Vagina (tissue), 2 donors: ENCODE measurements around the gene TLE7.

Source experiments
- CTCF ChIP-seq, 3 experiments: fragments of 450-650 bp in 2 of 3; fragments of 200-600 bp in 1 of 3; sonication (generic) in 1 of 3; IDR thresholded peaks; one replicate each; pipeline ENCODE4 v1.5.1; 2017 to 2019; ENCODE audit warnings: antibody characterized with exemption in 3 of 3, mild to moderate bottlenecking in 2 of 3, moderate library complexity in 2 of 3
- POLR2A ChIP-seq, 2 donors: fragments of 450-650 bp; IDR thresholded peaks; one replicate each; pipeline ENCODE4 v1.6.1; 2017; ENCODE audit warnings: antibody characterized with exemption in 2 of 2, mild to moderate bottlenecking in 2 of 2, moderate library complexity in 2 of 2

- TF ChIP-seq CTCF (IDR thresholded peaks at IDR 0.05) (no peak), POLR2A (IDR thresholded peaks at IDR 0.05) (no peak)
Measured at GRCh38 chr16:71414038-71414437, 27.8 kb downstream of the TLE7 start.
